Stimulated activated CD4-positive, alpha-beta T cell treated with anti-CD3 and anti-CD28 coated beads, Interleukin-15, amount 100 ng/mL, for 24 hours (primary cell): ENCODE data around the gene TBXA2R.

ENCODE experiments used
- DNase-seq: peaks from one replicate; pipeline ENCODE4 v3.0.0-alpha.2; 2020

Gene TBXA2R

DNA sequence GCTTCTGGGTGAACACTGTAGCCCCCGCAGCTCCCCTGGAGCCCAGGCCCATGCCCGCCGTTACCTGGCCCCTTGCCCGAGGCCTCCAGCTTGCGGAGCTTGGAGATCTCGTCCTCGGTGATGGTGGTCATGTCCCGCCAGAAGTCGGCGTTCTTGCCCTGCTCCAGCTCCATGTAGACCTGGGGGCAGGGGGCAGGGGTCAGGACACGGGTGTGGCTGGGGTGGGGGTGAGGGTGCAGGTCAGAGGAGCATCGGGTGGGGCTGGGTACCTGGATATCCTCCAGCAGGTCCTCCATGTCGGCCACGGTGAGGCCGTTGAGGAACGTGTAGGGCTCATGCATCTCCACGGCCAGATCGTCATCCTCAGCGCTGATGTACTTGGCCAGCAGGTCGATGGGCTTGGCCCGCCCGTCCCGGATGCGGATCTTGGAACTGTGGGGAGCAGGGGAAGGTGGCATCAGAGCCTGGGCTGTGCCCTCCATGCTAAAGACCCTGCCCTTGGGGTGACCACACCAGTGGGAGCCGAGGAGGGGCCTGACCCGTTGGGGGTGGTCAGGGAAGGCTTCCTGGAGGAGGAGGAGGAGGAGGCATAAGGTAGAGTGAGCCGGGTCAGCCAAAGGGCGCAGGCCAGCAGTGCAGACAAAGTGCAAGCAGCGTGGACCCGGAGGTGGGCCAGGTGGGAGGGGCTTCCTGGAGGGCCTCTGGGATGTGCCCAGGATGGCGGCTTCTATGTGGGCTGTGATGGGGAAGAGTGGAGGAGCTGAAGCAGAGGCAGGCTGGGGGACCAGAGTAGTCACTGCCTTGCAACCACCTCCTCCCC is 12.3 kb upstream of the TBXA2R start:
- no peak for DNase-seq

- DNase-seq, result peak; percentile 67
Observed at GRCh38 chr19:3618144-3618810, 11.6 kb upstream of the TBXA2R start.

DNA sequence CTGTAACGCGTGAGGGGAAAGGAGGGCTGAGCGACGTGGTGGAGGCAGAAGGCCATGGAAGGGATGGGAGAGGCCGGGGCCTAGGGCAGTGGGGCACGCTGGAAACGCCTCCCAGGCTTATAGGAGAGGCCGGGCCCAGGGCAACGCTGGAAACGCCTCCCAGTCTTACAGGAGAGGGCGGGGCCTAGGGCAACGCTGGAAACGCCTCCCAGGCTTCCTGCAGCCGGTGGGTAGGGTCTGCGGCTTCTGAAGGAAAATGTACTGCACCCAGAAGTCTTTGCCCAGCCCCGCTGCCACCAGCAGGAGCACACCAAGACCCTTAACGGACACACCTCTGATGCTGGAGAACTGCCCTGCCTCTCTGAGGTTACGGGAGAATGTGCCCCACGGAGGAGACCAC is 10.8 kb upstream of the TBXA2R start:
- peak; percentile 38 for DNase-seq

DNA sequence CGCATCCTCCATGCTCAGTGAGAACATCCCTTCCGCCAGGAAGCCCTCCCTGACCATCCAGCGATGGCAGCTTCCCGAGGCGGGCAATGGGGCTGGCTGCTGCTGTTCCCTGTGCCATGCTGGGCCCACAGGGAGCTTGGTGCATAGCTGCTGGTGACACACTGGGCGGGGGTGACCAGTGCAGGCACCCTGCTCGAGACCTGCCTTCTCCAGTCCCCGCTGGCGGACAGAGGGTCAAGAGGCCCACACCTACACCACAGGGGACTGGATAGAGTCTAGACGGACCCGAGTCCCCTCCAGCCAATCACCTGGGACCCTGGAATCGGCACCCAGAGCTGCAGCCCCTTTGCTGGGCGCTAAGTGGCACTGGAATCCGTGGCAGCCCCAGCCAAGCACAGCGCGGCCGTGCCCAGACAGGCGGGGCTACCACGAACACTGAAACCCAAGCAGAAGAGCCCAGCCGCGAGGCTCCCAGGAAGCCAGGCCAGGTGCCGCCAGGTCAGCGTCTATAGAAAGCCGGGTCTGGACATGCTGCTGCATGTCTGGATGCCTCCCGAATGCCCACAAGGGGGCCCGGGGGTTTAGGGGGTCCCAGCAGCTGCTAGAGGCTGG is 9.0 kb upstream of the TBXA2R start:
- DNase-seq, result no peak

- no peak for DNase-seq
Observed at GRCh38 chr19:3614858-3615505, 8.3 kb upstream of the TBXA2R start.

DNA sequence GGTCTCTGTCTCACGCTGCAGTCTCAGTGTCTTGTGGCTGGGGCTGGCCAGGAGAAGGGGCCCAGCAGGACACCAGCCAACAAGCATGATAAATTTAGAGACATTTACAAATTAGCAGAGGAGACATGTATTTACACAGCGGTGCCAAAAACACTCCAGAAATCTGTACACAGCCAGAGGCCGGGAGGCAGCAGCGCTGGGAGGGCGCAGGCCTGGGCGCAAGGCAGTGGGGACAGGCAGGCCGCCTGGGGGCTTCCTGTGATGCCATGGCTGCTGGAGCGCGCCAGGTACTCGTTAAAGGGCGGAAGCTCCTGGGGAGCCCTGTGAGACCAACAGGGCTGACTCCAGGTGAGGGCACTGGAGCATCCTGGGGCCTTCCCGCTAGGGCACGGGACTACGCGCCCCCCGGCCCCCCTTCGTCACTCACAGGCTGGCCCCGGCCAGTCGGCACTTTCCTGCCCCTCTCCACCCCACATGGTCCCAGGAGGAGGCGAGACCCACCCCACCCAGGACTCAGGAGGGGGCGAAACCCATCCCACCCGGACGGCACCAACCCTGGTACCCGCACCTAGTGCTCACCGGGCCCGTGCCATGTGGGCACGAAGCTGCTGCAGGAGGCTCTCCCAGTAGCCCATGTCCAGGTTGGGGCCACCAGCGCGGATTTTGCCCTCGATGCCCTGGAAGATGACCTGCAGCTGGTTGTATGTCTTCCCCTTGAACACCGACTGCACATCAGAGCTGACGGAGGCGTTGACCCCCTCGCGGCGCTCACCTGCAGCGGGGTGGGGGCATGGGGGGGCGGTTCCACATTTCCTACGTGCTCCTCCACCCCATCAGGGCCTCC is 7.4 kb upstream of the TBXA2R start:
- no peak for DNase-seq

DNA sequence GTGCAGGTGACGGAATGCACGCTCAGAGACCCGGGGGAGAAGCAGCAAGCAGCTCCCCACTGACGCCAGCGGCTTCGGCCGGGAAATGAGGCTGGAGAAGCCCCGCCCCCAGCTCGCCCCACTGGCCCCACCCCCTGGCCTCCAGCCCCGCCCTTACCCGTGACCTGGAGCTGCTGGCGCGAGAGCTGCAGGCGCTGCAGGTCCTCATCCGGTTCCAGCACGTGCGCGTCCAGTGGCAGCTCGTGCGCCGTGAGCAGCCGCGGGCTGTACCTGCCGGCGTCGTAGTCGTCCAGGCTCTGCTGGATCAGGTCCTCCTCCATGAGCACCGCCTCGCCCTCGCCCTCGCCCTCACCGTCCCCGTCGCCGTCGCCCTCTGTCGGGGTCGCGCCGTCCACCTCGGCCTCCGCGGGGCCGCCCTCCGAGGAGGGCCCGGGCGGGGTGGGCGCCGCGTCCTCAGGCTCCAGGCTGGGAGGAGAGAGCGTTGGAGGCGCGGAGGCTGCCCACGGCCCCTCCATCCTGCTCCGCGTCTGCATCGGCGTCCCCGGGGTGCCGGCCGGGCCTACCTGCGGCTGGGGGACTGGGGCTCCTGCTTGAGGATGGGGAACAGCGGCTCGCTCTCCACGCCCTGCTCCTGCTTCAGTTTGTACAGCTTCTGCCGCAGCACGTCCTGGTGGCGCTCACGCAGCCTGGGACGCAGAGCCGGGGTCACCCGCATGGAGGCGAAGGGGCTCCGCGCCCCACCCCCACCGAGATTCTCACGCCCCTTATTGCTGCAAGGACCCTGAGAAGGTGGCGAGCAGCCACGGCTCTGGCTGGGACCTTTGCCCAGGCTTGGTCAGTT is 6.4 kb upstream of the TBXA2R start:
- DNase-seq, result no peak

DNA sequence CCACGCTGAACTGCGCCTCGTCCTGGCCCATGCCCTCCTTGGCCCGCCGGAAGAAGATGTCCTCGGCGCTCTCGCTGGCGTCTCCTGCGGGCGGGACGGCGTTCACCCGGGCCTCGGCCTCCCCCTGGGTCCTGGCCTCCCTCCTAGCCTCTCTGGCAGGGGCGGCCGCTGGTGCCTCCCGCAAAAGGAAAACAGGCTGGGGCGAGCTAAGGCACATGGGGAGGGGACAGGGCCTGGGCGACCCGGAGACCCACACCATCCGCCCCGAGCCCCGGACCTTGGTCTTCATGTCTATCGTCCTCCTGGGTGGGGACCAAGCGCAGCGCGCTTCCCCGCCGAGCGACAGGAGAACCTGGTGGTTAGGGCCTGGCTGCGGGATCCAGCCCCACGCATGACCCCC is 5.7 kb upstream of the TBXA2R start:
- no peak for DNase-seq

- DNase-seq, result no peak
Observed at GRCh38 chr19:3611841-3612240, 5.2 kb upstream of the TBXA2R start.

DNA sequence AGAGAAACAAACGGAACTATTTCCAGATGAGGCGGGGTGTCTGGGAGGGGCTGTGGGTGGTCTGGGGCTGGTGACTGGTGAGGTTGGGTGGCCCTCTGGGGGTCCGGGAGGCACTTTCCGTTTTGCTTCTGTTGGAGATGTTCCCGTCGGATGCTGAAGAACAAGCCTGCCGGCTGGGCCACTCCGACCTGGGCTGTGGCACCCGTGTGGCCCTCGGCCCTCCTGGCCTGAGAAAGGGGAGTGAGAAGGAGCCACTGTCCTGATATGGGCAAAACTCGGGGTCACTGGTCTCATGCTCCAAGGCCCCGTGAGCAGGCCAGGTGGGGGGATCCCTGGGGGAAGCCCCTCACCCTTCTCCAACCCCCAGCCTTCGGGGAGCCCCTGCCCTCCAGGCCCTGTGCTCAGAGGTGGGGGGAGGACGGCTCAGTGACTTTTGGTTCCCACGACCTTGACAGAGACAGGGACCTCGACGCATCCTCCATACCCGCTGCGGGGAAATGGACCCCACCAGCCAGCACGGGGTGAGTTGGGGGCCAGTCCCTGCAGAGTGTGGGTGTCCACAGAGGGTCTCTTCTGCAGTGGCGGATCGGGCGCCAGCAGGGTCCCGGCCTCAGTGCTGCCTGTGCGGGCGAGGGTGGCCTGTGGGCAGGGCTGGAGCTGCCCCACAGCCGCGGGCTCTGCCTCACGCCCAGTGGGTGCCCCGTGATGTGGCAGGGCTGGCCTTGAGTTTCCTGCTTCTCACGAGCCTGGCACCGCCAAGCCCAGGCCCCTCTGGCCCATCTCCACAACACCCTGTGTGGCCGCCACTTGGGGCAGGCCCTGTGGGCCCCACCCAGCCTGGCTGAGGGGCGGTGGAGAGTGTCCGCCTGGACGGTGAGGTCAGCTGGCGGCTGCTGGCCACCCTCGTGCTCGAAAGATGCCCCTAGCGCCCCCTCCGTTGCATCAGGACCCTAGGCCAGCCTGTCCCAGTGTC is 4.4 kb upstream of the TBXA2R start:
- DNase-seq, result no peak

GRCh38 chr19:3609779-3610719 is 3.4 kb upstream of the TBXA2R start:
- no peak for DNase-seq

DNA sequence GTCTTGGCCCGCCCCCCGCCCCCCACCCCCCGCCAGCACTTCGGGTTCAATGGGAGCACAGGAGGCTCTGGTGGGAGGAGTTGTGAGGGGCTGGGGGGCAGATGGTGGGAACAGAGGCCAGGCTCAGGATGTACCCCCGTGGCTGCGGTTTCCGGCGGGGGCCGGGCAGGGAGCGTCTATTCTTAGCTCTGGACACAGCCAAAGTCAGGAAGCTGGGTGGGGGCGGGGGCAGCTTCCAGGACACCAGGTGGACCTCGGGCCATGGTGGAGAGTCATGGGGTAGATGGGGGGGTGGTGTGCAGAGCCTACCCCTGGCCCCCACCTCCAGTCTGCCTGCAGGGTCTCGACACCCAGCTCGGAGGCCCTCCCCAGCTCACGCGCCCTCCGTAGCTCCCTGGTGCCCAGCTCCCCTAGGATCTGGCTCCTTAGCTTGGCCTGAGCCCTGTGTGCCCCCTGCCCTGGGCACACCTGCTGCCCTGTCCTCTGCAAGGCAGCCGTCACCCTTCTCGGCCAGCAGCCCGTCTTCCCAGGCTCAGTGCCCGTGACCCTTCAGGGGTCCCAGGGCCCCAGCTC is 2.2 kb upstream of the TBXA2R start:
- DNase-seq, result no peak

DNA sequence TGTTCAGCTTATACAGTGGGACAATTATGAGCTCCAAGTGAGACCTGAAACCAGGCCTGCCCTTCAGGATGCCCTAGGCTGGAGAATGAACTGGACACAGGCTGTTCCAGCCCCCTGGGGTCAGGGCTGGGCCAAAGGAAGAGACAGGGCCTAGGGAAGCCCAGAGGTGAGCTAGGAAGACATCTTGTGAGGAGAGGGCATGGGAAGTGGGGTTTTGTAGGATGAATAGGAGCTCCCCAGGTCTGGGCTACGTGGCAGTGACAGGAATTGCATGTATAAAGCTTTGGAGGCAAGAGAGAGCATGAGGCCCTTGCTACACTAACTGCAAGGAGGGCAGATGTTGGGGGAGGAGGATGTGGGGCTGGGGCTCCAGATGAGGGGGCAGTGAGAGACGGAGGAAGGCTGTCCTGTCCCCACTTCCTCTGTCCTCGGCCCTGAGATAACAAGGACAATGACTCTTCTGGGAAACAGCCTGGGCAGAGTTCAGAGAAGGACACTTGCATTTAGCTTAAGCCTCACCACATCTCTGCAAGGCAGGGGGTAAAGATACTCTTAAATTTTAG is 1.5 kb upstream of the TBXA2R start:
- no peak for DNase-seq

DNA sequence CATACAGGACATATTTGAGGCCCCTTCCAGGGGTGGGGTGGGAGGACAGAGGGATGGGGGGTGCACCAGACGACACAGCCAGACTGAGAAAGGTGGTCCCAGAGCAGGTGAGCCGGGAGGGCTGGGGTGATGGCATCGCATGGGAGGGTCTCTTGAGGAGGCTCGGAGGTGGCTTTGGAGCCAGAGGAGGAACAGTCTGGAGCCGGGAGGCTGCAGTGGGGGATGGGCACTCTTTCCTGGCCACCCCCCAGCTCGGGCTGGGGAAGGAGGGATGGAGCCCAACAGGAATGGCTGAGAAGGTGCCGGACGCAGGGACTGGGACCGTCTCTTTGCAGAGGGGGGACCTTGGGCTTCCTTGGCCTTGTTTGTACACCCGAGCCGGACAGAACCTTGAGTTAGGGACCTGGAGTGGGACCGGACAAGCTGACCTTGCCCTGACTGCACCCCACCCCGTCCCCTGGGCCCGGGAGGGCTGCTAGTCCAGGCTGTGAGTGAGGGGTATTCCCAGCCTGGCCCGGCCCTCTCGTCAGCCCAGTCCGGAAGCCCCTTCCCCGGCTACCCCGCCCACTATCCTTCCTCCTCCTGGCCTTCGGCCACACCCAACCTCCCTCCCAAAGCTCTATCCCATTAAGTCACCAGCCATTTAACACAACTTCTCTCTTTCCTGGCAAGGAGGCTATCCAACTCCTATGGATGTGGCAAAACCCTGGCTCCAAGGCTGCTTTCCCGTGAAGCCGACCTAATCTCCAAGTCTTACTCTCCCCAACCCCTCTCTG is 816 bp upstream of the TBXA2R start:
- no peak for DNase-seq

- DNase-seq, result peak; percentile 49
Observed at GRCh38 chr19:3606174-3606689, 443 bp downstream of the TBXA2R start.

GRCh38 chr19:3605770-3606169 is 905 bp downstream of the TBXA2R start:
- DNase-seq, result no peak

GRCh38 chr19:3605361-3605760 is 1.3 kb downstream of the TBXA2R start:
- DNase-seq, result no peak

DNA sequence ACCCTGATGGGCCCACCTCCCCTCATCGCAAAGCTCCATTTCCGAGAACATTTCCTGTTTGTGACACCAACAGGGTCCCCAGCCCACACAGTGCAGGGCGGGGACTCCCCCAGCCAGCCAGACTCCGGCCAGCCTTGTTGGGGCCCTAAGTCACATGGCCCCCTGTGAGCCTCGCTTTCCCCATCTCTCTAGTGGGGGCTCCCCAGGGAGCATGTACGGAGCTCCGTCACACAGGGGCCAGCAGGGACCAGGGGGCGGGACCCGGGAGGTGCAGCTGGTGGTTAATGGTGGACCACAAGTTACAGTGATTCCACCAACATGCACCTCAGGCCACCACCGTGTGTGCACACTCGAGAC is 1.7 kb downstream of the TBXA2R start:
- DNase-seq, result peak; percentile 25
